Measurements from ENCODE around the gene IFI27L1.

DNA sequence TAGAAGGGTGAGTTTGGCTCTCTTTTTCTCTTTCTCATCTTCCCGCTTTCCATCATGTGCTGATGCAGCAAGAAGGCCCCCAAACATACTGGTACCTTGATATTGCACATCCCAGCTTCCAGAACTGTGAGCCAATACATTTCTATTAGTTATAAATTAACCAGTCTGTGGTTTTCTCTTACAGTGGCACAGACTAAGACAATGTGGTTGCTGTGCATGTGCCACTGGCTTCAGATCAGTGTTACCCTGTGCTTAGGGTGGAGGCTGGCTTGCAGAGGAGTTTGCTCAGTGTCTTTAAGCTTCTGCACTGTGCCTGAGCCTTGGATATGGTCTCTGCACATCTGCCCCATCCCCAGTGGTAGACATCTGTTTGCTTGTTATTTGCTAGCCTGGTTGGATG lies 42.8 kb downstream of the IFI27L1 start:
- TF ChIP-seq EZH2 (IDR thresholded peaks at IDR 0.05; ENCODE audit: low read length), result no peak
- TF ChIP-seq, protein P1, sequence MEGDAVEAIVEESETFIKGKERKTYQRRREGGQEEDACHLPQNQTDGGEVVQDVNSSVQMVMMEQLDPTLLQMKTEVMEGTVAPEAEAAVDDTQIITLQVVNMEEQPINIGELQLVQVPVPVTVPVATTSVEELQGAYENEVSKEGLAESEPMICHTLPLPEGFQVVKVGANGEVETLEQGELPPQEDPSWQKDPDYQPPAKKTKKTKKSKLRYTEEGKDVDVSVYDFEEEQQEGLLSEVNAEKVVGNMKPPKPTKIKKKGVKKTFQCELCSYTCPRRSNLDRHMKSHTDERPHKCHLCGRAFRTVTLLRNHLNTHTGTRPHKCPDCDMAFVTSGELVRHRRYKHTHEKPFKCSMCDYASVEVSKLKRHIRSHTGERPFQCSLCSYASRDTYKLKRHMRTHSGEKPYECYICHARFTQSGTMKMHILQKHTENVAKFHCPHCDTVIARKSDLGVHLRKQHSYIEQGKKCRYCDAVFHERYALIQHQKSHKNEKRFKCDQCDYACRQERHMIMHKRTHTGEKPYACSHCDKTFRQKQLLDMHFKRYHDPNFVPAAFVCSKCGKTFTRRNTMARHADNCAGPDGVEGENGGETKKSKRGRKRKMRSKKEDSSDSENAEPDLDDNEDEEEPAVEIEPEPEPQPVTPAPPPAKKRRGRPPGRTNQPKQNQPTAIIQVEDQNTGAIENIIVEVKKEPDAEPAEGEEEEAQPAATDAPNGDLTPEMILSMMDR (optimal IDR thresholded peaks at IDR 0.05 in 1 of 3, IDR thresholded peaks at IDR 0.05 in 1 of 3, conservative IDR thresholded peaks at IDR 0.05 in 1 of 3; ENCODE audit: extremely low read depth in 1 of 3, insufficient read depth in 2 of 3, low read length in 3 of 3), result no peak

Data from keratinocyte (primary cell).